HepG2 (cell line): ENCODE results near the gene BRD3. TPM values are rescaled to one million over a fixed set of nuclear protein-coding genes. Genes with fewer than 3 reads are reported as not detected.

Experiments used
- ATAC-seq: fragments of 200-7000 bp; cut with Tn5 transposase; 3 replicates; pipeline ENCODE4 v1.9.1; 2020; ENCODE audit warnings: mild to moderate bottlenecking, moderate library complexity
- BruUV-seq: library from RNA; stranded (reverse); fragments of 400-500 nt; replicated peaks from 2 replicates; lab custom pipeline; 2021; lab: Mats Ljungman, UMichigan
- CTCF ChIA-PET: fragments of 300-600 bp; formaldehyde crosslinking; extraction: SDS; loops from one replicate; lab custom pipeline; 2021; ENCODE audit warnings: low total read pairs, inconsistent platforms, low intra/inter-chr PET ratio; lab: Yijun Ruan, JAX
- POLR2A ChIA-PET: fragments of 350-600 bp; sonication (Branson Sonifier 250); formaldehyde crosslinking; loops from one replicate; lab custom pipeline; 2020; ENCODE audit warnings: antibody characterized with exemption, inconsistent platforms; lab: Yijun Ruan, JAX
- DNase-seq: peaks from one replicate; pipeline ENCODE4 v3.0.0-alpha.2; 2015; ENCODE audit warnings: low spot score
- FAIRE-seq: peaks from 3 replicates; lab custom pipeline; 2011; peaks lifted over from hg19 to GRCh38; lab: Jason Lieb, UNC
- H2AFZ ChIP-seq: one replicate; pipeline ENCODE4 v1.6.1; 2011; ENCODE audit warnings: low read length, inconsistent platforms
- H3K27ac ChIP-seq: fragments of 300-600 bp; 3 replicates; pipeline ENCODE4 v1.8.0; 2011; ENCODE audit warnings: mixed run types, mild to moderate bottlenecking, mixed read lengths, low read length, inconsistent platforms; ENCODE audit not compliant: insufficient read depth; ENCODE audit errors: extremely low read length
- H3K27me3 ChIP-seq, 2 experiments: fragments of 200-600 bp in 1 of 2; 2 replicates in 1 of 2; 3 replicates in 1 of 2; pipeline versions ENCODE4 v1.6.0 to v1.8.0; 2011; ENCODE audit warnings: low read length in 2 of 2, mild to moderate bottlenecking in 2 of 2, moderate library complexity in 2 of 2, inconsistent platforms in 1 of 2; ENCODE audit not compliant: insufficient read depth in 2 of 2, control insufficient read depth in 1 of 2
- H3K36me3 ChIP-seq, 2 experiments: fragments of 200-600 bp in 1 of 2; replicated peaks in 1 of 2; 2 replicates in 1 of 2; 3 replicates in 1 of 2; pipeline versions ENCODE4 v1.5.1 to v1.8.0; 2011; ENCODE audit warnings: low read length in 2 of 2, inconsistent platforms in 1 of 2; ENCODE audit not compliant: insufficient read depth in 2 of 2, control insufficient read depth in 1 of 2
- H3K4me1 ChIP-seq: 2 replicates; pipeline ENCODE4 v1.5.1; 2012; ENCODE audit warnings: low read length, inconsistent platforms; ENCODE audit not compliant: insufficient read depth
- H3K4me2 ChIP-seq: 2 replicates; pipeline ENCODE4 v1.6.0; 2011; ENCODE audit warnings: low read depth, low read length, inconsistent platforms
- H3K4me3 ChIP-seq, 3 experiments: fragments of 200-600 bp in 1 of 3; sonication (generic), shearing (Covaris generic) in 1 of 3; replicated peaks in 1 of 3; 2 replicates each; pipeline ENCODE4 v1.5.1; 2011 to 2016; ENCODE audit warnings: low read length in 3 of 3, inconsistent platforms in 2 of 3, low read depth in 2 of 3, mild to moderate bottlenecking in 2 of 3, control low read depth in 1 of 3, mixed read lengths in 1 of 3; ENCODE audit not compliant: insufficient read depth in 1 of 3
- H3K79me2 ChIP-seq: one replicate; pipeline ENCODE4 v1.6.1; 2011; ENCODE audit warnings: low read length, inconsistent platforms; ENCODE audit not compliant: insufficient read depth
- H3K9ac ChIP-seq: 2 replicates; pipeline ENCODE4 v1.6.0; 2011; ENCODE audit warnings: mild to moderate bottlenecking, low read depth, low read length, inconsistent platforms; ENCODE audit not compliant: insufficient read depth
- H3K9me3 ChIP-seq: 2 replicates; pipeline ENCODE4 v1.5.1; 2012; ENCODE audit warnings: mild to moderate bottlenecking, low read length
- H4K20me1 ChIP-seq: 2 replicates; pipeline ENCODE4 v1.6.0; 2011; ENCODE audit warnings: inconsistent platforms, mild to moderate bottlenecking, low read length, moderate library complexity; ENCODE audit not compliant: insufficient read depth
- BRF2 ChIP-seq: sonication (generic); formaldehyde crosslinking; IDR thresholded peaks from 2 replicates; pipeline ENCODE4 v1.8.1; 2022; ENCODE audit warnings: mild to moderate bottlenecking, missing genetic modification reagents
- CENPT ChIP-seq: sonication (generic); formaldehyde crosslinking; IDR thresholded peaks from 2 replicates; pipeline ENCODE4 v1.8.0; 2022; ENCODE audit warnings: low read depth, mild to moderate bottlenecking, moderate library complexity, missing genetic modification reagents
- HNF4A ChIP-seq: sonication (generic); formaldehyde crosslinking; IDR thresholded peaks from 2 replicates; pipeline ENCODE4 v1.4.0; 2020; ENCODE audit warnings: missing genetic modification reagents
- KLF13 ChIP-seq: sonication (generic); formaldehyde crosslinking; IDR thresholded peaks from 2 replicates; pipeline ENCODE4 v1.4.0; 2020; ENCODE audit warnings: mild to moderate bottlenecking, missing genetic modification reagents
- KLF16 ChIP-seq, 2 experiments: sonication (generic) in 1 of 2; formaldehyde crosslinking in 1 of 2; IDR thresholded peaks; 2 replicates each; pipeline versions ENCODE4 v1.6.1 to v1.8.0; 2016 to 2023; ENCODE audit warnings: missing genetic modification reagents in 2 of 2, missing compliant biosample characterization in 1 of 2
- MBNL3 ChIP-seq: fragments of 250-450 bp; sonication (Bioruptor Pico); conservative IDR thresholded peaks from 2 replicates; pipeline ENCODE4 v1.8.0; 2022; ENCODE audit warnings: mild to moderate bottlenecking, inconsistent platforms
- MEIS2 ChIP-seq: sonication (generic); formaldehyde crosslinking; IDR thresholded peaks from 2 replicates; pipeline ENCODE4 v1.9.0; 2021; ENCODE audit warnings: mild to moderate bottlenecking, missing genetic modification reagents
- MXI1 ChIP-seq: IDR thresholded peaks from 3 replicates; pipeline ENCODE4 v1.6.1; 2012; ENCODE audit warnings: low read depth, low read length, inconsistent platforms, borderline replicate concordance
- PHF5A ChIP-seq: IDR thresholded peaks from one replicate; pipeline ENCODE4 v1.6.1; 2018; ENCODE audit warnings: low read depth, missing genetic modification reagents; ENCODE audit not compliant: unreplicated experiment
- STAG1 ChIP-seq: sonication (generic); formaldehyde crosslinking; IDR thresholded peaks from 2 replicates; pipeline ENCODE4 v1.4.0; 2020; ENCODE audit warnings: missing genetic modification reagents
- TBL1XR1 ChIP-seq: fragments of 150-350 bp; IDR thresholded peaks from 2 replicates; pipeline ENCODE4 v1.6.1; 2014; ENCODE audit warnings: borderline replicate concordance, low read length; ENCODE audit not compliant: partially characterized antibody
- ZBTB38 ChIP-seq: sonication (generic); formaldehyde crosslinking; IDR thresholded peaks from 2 replicates; pipeline ENCODE4 v1.5.1; 2020; ENCODE audit warnings: mild to moderate bottlenecking, missing genetic modification reagents
- ZMYM2 ChIP-seq: sonication (generic); formaldehyde crosslinking; IDR thresholded peaks from 2 replicates; pipeline ENCODE4 v1.8.0; 2022; ENCODE audit warnings: mild to moderate bottlenecking, missing genetic modification reagents
- ZNF556 ChIP-seq: sonication (generic); formaldehyde crosslinking; IDR thresholded peaks from 2 replicates; pipeline ENCODE4 v1.4.0; 2020; ENCODE audit warnings: mild to moderate bottlenecking, missing genetic modification reagents, borderline replicate concordance
- ZNF619 ChIP-seq: sonication (generic); formaldehyde crosslinking; IDR thresholded peaks from 2 replicates; pipeline ENCODE4 v1.4.0; 2020; ENCODE audit warnings: mild to moderate bottlenecking, missing genetic modification reagents
- ZNF766 ChIP-seq: sonication (generic); formaldehyde crosslinking; IDR thresholded peaks from 2 replicates; pipeline ENCODE4 v1.5.0; 2020; ENCODE audit warnings: missing genetic modification reagents, borderline replicate concordance
- ZNF790 ChIP-seq: sonication (generic); formaldehyde crosslinking; IDR thresholded peaks from 2 replicates; pipeline ENCODE4 v1.8.0; 2022; ENCODE audit warnings: missing genetic modification reagents, mild to moderate bottlenecking, borderline replicate concordance
- WGBS: methylation state at CpG from one replicate; pipeline ENCODE4 v1.1.6; 2017; ENCODE audit warnings: low lambda C conversion rate; 5-methylcytosine and 5-hydroxymethylcytosine counted together
- in situ Hi-C: cut with HindIII; loops from 2 replicates; pipeline ENCODE4 v1.10.0; 2017; ENCODE audit warnings: low pct_unique_long_range_greater_than_20kb; ENCODE audit not compliant: extremely low pct_ligation_motif_present
- intact Hi-C: fragments of 100-400 bp; cut with micrococcal nuclease; formaldehyde crosslinking; loops from one replicate; pipeline ENCODE4 v1.10.0; 2022; ENCODE audit not compliant: unreplicated experiment
- polyA plus RNA-seq, 8 experiments: library from polyadenylated mRNA; depleted of rRNA in 3 of 8; stranded (reverse) in 7 of 8; unstranded in 1 of 8; fragments of >200 nt; fragmentation: Illumina TruSeq in 4 of 8; extraction: Trizol in 4 of 8; gene quantifications; 2 replicates each; pipeline versions ENCODE4 v1.2.1 to v1.2.3, GENCODE V29; 2011 to 2016; ENCODE audit warnings: low read depth in 4 of 8, missing spikeins in 1 of 8, mixed read lengths in 1 of 8; ENCODE audit not compliant: insufficient read depth in 1 of 8
- total RNA-seq, 5 experiments: library from RNA; depleted of rRNA; stranded (reverse); fragments of >200 nt; fragmentation: Illumina TruSeq; extraction: Trizol; gene quantifications; 2 replicates each; pipeline ENCODE4 v1.2.3, GENCODE V29; 2016; ENCODE audit warnings: low read depth in 1 of 5
- TF ChIP-seq, protein P1 (sequence below): sonication (generic); formaldehyde crosslinking; IDR thresholded peaks from 2 replicates; pipeline ENCODE4 v1.5.0; 2020; ENCODE audit warnings: mild to moderate bottlenecking, missing genetic modification reagents
- TF ChIP-seq, protein P2 (sequence below): sonication (generic); formaldehyde crosslinking; IDR thresholded peaks from 2 replicates; pipeline ENCODE4 v1.5.0; 2020; ENCODE audit warnings: mild to moderate bottlenecking, missing genetic modification reagents
- TF ChIP-seq, protein P3 (sequence below): sonication (generic); formaldehyde crosslinking; IDR thresholded peaks from 2 replicates; pipeline ENCODE4 v1.5.0; 2020; ENCODE audit warnings: mild to moderate bottlenecking, missing genetic modification reagents, moderate library complexity

BRD3 gene
- total and polyA plus RNA-seq, 2 of the 13 experiments (the other 11 are each of a cell fraction or from before 2014, with no cell fraction given), result 5.9 to 12.9 TPM

DNA sequence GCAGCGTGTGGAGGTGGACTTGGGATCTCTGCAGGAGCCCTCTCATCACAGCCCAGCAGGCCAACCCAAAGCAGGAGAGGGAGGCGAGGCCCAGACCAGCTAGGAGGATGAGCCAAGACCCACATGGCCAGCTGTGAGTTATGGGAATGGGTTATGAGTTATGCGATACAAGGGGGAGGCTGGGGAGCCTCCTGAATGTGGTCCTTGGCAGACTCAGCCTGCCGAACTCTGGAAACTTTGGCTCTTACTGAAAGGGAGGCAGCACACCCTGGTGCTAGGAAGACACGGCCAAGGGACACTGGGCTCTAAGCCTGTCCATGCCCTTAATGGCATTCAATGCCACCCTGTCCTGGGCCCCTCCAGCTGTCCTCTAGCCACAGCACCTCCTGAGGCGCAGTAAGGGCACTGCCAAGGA lies 68.0 kb downstream of the BRD3 start:
- H3K9me3 ChIP-seq, result no peaks in the 10 kb centered on the region
- in situ Hi-C loops, result no loop called here
- peak; percentile 16; the same call in 2 of the 3 replicates for ATAC-seq
- H3K27me3 ChIP-seq, result no peaks in the 10 kb centered on the region; a peak in 1 of 5 replicates
- H3K27ac ChIP-seq, result no peak overlapping the region
- no peak for FAIRE-seq
- H3K79me2 ChIP-seq, result no peaks in the 10 kb centered on the region
- H3K4me3 ChIP-seq, result no peak overlapping the region
- POLR2A ChIA-PET, result no interaction called here
- no peak overlapping the region for H3K9ac ChIP-seq
- CTCF ChIA-PET, result no interaction called here
- no peak for DNase-seq
- WGBS, result 40% methylated on average over 2 of the region's 6 CpGs
- H4K20me1 ChIP-seq, result no peaks in the 10 kb centered on the region
- H2AFZ ChIP-seq, result no peak overlapping the region
- H3K36me3 ChIP-seq, result no peaks in the 10 kb centered on the region
- no TSS peak for BruUV-seq
- H3K4me2 ChIP-seq, result no peak overlapping the region
- intact Hi-C loops, result no loop called here
- H3K4me1 ChIP-seq, result peaks cover 19% of the 10 kb centered on the region
- no peak for TF ChIP-seq ZMYM2 (CRISPR knock-in tag)
- no peak for TF ChIP-seq ZNF556 (CRISPR knock-in tag)
- no peak for TF ChIP-seq KLF13 (CRISPR knock-in tag)
- no peak for TF ChIP-seq ZBTB38
- TF ChIP-seq, protein P1, sequence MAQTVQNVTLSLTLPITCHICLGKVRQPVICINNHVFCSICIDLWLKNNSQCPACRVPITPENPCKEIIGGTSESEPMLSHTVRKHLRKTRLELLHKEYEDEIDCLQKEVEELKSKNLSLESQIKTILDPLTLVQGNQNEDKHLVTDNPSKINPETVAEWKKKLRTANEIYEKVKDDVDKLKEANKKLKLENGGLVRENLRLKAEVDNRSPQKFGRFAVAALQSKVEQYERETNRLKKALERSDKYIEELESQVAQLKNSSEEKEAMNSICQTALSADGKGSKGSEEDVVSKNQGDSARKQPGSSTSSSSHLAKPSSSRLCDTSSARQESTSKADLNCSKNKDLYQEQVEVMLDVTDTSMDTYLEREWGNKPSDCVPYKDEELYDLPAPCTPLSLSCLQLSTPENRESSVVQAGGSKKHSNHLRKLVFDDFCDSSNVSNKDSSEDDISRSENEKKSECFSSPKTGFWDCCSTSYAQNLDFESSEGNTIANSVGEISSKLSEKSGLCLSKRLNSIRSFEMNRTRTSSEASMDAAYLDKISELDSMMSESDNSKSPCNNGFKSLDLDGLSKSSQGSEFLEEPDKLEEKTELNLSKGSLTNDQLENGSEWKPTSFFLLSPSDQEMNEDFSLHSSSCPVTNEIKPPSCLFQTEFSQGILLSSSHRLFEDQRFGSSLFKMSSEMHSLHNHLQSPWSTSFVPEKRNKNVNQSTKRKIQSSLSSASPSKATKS (CRISPR knock-in tag), result no peak
- TF ChIP-seq, protein P2, sequence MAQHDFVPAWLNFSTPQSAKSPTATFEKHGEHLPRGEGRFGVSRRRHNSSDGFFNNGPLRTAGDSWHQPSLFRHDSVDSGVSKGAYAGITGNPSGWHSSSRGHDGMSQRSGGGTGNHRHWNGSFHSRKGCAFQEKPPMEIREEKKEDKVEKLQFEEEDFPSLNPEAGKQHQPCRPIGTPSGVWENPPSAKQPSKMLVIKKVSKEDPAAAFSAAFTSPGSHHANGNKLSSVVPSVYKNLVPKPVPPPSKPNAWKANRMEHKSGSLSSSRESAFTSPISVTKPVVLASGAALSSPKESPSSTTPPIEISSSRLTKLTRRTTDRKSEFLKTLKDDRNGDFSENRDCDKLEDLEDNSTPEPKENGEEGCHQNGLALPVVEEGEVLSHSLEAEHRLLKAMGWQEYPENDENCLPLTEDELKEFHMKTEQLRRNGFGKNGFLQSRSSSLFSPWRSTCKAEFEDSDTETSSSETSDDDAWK (CRISPR knock-in tag), result no peak
- TF ChIP-seq, protein P3, sequence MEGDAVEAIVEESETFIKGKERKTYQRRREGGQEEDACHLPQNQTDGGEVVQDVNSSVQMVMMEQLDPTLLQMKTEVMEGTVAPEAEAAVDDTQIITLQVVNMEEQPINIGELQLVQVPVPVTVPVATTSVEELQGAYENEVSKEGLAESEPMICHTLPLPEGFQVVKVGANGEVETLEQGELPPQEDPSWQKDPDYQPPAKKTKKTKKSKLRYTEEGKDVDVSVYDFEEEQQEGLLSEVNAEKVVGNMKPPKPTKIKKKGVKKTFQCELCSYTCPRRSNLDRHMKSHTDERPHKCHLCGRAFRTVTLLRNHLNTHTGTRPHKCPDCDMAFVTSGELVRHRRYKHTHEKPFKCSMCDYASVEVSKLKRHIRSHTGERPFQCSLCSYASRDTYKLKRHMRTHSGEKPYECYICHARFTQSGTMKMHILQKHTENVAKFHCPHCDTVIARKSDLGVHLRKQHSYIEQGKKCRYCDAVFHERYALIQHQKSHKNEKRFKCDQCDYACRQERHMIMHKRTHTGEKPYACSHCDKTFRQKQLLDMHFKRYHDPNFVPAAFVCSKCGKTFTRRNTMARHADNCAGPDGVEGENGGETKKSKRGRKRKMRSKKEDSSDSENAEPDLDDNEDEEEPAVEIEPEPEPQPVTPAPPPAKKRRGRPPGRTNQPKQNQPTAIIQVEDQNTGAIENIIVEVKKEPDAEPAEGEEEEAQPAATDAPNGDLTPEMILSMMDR (CRISPR knock-in tag), result peak; percentile 20; the same call in 1 of the 2 replicates
- peak; percentile 43 for TF ChIP-seq STAG1
- TF ChIP-seq ZNF766 (CRISPR knock-in tag), result no peak
- TF ChIP-seq MEIS2, result no peak
- TF ChIP-seq CENPT (CRISPR knock-in tag), result no peak
- TF ChIP-seq TBL1XR1, result no peak
- TF ChIP-seq BRF2 (CRISPR knock-in tag), result no peak
- TF ChIP-seq PHF5A (CRISPR knock-in tag), result no peak
- no peak for TF ChIP-seq ZNF790 (CRISPR knock-in tag)
- no peak for TF ChIP-seq ZNF619
- TF ChIP-seq HNF4A, result no peak
- TF ChIP-seq KLF16 (CRISPR knock-in tag; IDR thresholded peaks at IDR 0.05), result no peak
- no peak for TF ChIP-seq MXI1
- TF ChIP-seq MBNL3 (CRISPR knock-in tag), result no peak
